Natural killer cell (primary cell): ENCODE data around the gene SYNJ2. TPM values are rescaled to one million over a fixed set of nuclear protein-coding genes. Genes with fewer than 3 reads are reported as not detected.
A peak's percentile ranks its signal among the peaks of the same experiment; 100 is the strongest.

Experiments
- ATAC-seq, 3 donors: fragments of 150-1000 bp in 2 of 3; fragments of 200-7000 bp in 1 of 3; cut with Tn5 transposase; 1 replicate in 1 of 3; 2 replicates in 2 of 3; pipeline ENCODE4 v1.10.0; 2021; ENCODE audit warnings: mild to moderate bottlenecking in 2 of 3, moderate library complexity in 2 of 3
- DNase-seq, 2 donors: peaks; one replicate each; pipeline versions ENCODE4 v3.0.0 to v3.0.0-alpha.2; 2013 to 2021; ENCODE audit warnings: mixed read lengths in 1 of 2
- H3K27ac ChIP-seq: one replicate; pipeline ENCODE4 v1.5.1; 2013; ENCODE audit warnings: mild to moderate bottlenecking, low read length
- H3K27me3 ChIP-seq: one replicate; pipeline ENCODE4 v1.6.1; 2013; ENCODE audit warnings: low read length; ENCODE audit not compliant: control insufficient read depth, insufficient read depth
- H3K36me3 ChIP-seq: one replicate; pipeline ENCODE4 v1.6.1; 2013; ENCODE audit warnings: low read length; ENCODE audit not compliant: control insufficient read depth, insufficient read depth
- H3K4me1 ChIP-seq: one replicate; pipeline ENCODE4 v1.6.1; 2013; ENCODE audit warnings: low read length; ENCODE audit not compliant: control insufficient read depth, insufficient read depth
- H3K4me3 ChIP-seq: one replicate; pipeline ENCODE4 v1.5.1; 2013; ENCODE audit warnings: low read length
- H3K9me3 ChIP-seq: one replicate; pipeline ENCODE4 v1.6.1; 2013; ENCODE audit warnings: low read length; ENCODE audit not compliant: control insufficient read depth, insufficient read depth
- H3K27ac Mint-ChIP-seq, 2 donors: one replicate each; pipeline ENCODE4 v1.8.0; 2022; ENCODE audit warnings: mild to moderate bottlenecking in 2 of 2, mixed read lengths in 2 of 2, moderate library complexity in 1 of 2
- H3K27me3 Mint-ChIP-seq, 2 donors: one replicate each; pipeline ENCODE4 v1.8.0; 2022; ENCODE audit warnings: low read depth in 2 of 2, mixed read lengths in 2 of 2
- H3K36me3 Mint-ChIP-seq: one replicate; pipeline ENCODE4 v1.8.0; 2022; ENCODE audit warnings: mixed read lengths
- H3K4me1 Mint-ChIP-seq, 2 donors: one replicate each; pipeline ENCODE4 v1.8.0; 2022; ENCODE audit warnings: mixed read lengths in 2 of 2
- H3K4me3 Mint-ChIP-seq: one replicate; pipeline ENCODE4 v1.8.0; 2022; ENCODE audit warnings: mild to moderate bottlenecking, moderate library complexity, mixed read lengths
- H3K9me3 Mint-ChIP-seq, 2 donors: one replicate each; pipeline ENCODE4 v1.8.0; 2022; ENCODE audit warnings: mixed read lengths in 2 of 2
- CTCF ChIP-seq: fragments of 200-600 bp; IDR thresholded peaks from one replicate; pipeline ENCODE4 v1.8.0; 2022; ENCODE audit warnings: antibody characterized with exemption
- WGBS: methylation state at CpG from one replicate; pipeline ENCODE4 v1.1.7; 2013; ENCODE audit warnings: missing lambda C conversion rate; ENCODE audit not compliant: insufficient coverage; 5-methylcytosine and 5-hydroxymethylcytosine counted together
- intact Hi-C: fragments of 100-400 bp; cut with micrococcal nuclease; formaldehyde crosslinking; loops from one replicate; pipeline ENCODE4 v1.14.2; 2022
- total RNA-seq, 4 donors: library from RNA; stranded (reverse); fragments of 120-200 nt in 1 of 4; gene quantifications; one replicate each; pipeline versions ENCODE4 v1.2.3 to v1.2.4, GENCODE V29; 2013 to 2022

The SYNJ2 gene
- total RNA-seq, 3 donors from 2014 or later (not counting 1 experiment from before 2014, with no cell fraction given) = 24.4 to 47.0 (median 28.0) TPM

GRCh38 chr6:158051968-158052367, 70.3 kb downstream of the SYNJ2 start:
- peaks cover 5 to 30% of the 10 kb centered on the region in 2 donors for H3K4me1 Mint-ChIP-seq
- no peak overlapping the region for H3K27ac Mint-ChIP-seq
- Histone ChIP-seq H3K27me3 (no peaks in the 10 kb centered on the region), H3K36me3 (no peaks in the 10 kb centered on the region), H3K4me3 (no peak overlapping the region), H3K4me1 (peaks cover 3% of the 10 kb centered on the region), H3K9me3 (no peaks in the 10 kb centered on the region), H3K27ac (no peak overlapping the region)
- H3K27me3 Mint-ChIP-seq = no peaks in the 10 kb centered on the region
- 97% methylated on average over 2 of the region's 2 CpGs for WGBS
- no peak overlapping the region for H3K4me3 Mint-ChIP-seq
- TF ChIP-seq CTCF = no peak
- ATAC-seq (no peak), DNase-seq (no peak)
- H3K9me3 Mint-ChIP-seq = no peaks in the 10 kb centered on the region
- H3K36me3 Mint-ChIP-seq = no peaks in the 10 kb centered on the region
- intact Hi-C loops = no loop called here

GRCh38 chr6:158053377-158054313, 72.0 kb downstream of the SYNJ2 start:
- peaks cover 7% of the 10 kb centered on the region for H3K4me1 ChIP-seq
- H3K27me3 ChIP-seq = no peaks in the 10 kb centered on the region
- no peaks in the 10 kb centered on the region for H3K36me3 ChIP-seq
- 92% methylated on average over 2 of the region's 2 CpGs for WGBS
- H3K27ac ChIP-seq = no peak overlapping the region
- DNase-seq = no peak
- no peaks in the 10 kb centered on the region for H3K9me3 ChIP-seq
- Mint-ChIP-seq H3K4me3 (no peak overlapping the region), H3K27ac (peak overlapping the region in 1 of 2 donors; percentile 11), H3K4me1 (peaks cover 0 to 20% of the 10 kb centered on the region in 2 donors), H3K36me3 (no peaks in the 10 kb centered on the region), H3K9me3 (no peaks in the 10 kb centered on the region), H3K27me3 (no peaks in the 10 kb centered on the region)
- ATAC-seq = no peak
- no peak for TF ChIP-seq CTCF
- intact Hi-C loops = no loop called here
- H3K4me3 ChIP-seq = no peak overlapping the region

GRCh38 chr6:158056355-158056754, 74.7 kb downstream of the SYNJ2 start:
- Mint-ChIP-seq H3K27me3 (no peaks in the 10 kb centered on the region), H3K9me3 (no peaks in the 10 kb centered on the region), H3K4me1 (peaks cover 0 to 15% of the 10 kb centered on the region in 2 donors), H3K4me3 (no peak overlapping the region), H3K27ac (no peak overlapping the region), H3K36me3 (no peaks in the 10 kb centered on the region)
- Histone ChIP-seq H3K27me3 (no peaks in the 10 kb centered on the region), H3K36me3 (no peaks in the 10 kb centered on the region), H3K9me3 (no peaks in the 10 kb centered on the region), H3K4me1 (peaks cover 15% of the 10 kb centered on the region), H3K4me3 (no peak overlapping the region), H3K27ac (no peak overlapping the region)
- no peak for TF ChIP-seq CTCF
- intact Hi-C loops = no loop called here
- 92% methylated on average over 9 of the region's 9 CpGs for WGBS
- ATAC-seq (no peak), DNase-seq (no peak)
